Stomach smooth muscle (tissue), 2 donors: ENCODE data around the gene HMHB1.
"Not testable (repeated sequence)": the region's sequence is repeated elsewhere in the genome, so short reads cannot be mapped to it uniquely, and the experiment has no call there.

Experiments used
- H3K27ac ChIP-seq: one replicate; pipeline ENCODE4 v1.7.0; 2013; ENCODE audit warnings: mild to moderate bottlenecking, low read length, inconsistent platforms
- H3K27me3 ChIP-seq, 2 donors: one replicate each; pipeline ENCODE4 v1.7.0; 2013; ENCODE audit warnings: low read length in 2 of 2; ENCODE audit not compliant: insufficient read depth in 2 of 2, control insufficient read depth in 1 of 2
- H3K36me3 ChIP-seq, 2 donors: one replicate each; pipeline ENCODE4 v1.7.0; 2013; ENCODE audit warnings: low read length in 2 of 2; ENCODE audit not compliant: control insufficient read depth in 2 of 2, insufficient read depth in 2 of 2
- H3K4me1 ChIP-seq: one replicate; pipeline ENCODE4 v1.7.0; 2013; ENCODE audit warnings: low read length; ENCODE audit not compliant: control insufficient read depth, insufficient read depth
- H3K4me3 ChIP-seq, 2 donors: one replicate each; pipeline ENCODE4 v1.7.0; 2013; ENCODE audit warnings: low read length in 2 of 2
- H3K9ac ChIP-seq, 2 donors: one replicate each; pipeline ENCODE4 v1.7.0; 2013; ENCODE audit warnings: low read length in 2 of 2, mild to moderate bottlenecking in 1 of 2
- H3K9me3 ChIP-seq, 2 donors: one replicate each; pipeline ENCODE4 v1.7.0; 2013; ENCODE audit warnings: low read length in 2 of 2; ENCODE audit not compliant: control insufficient read depth in 2 of 2
- donor health status: healthy.
- donor health status: Pancreatic carcinoma.

The HMHB1 gene

GRCh38 chr5:143805861-143806260 is 6.1 kb upstream of the HMHB1 start:
- H3K4me3 ChIP-seq: no peak overlapping the region
- H3K9me3 ChIP-seq: no peaks in the 10 kb centered on the region
- no peaks in the 10 kb centered on the region for H3K36me3 ChIP-seq
- no peak overlapping the region for H3K27ac ChIP-seq
- H3K4me1 ChIP-seq: no peaks in the 10 kb centered on the region
- no peak overlapping the region for H3K9ac ChIP-seq
- H3K27me3 ChIP-seq: no peaks in the 10 kb centered on the region

- H3K9me3 ChIP-seq: no peaks in the 10 kb centered on the region
- no peak overlapping the region for H3K9ac ChIP-seq
- H3K27ac ChIP-seq: no peak overlapping the region
- no peaks in the 10 kb centered on the region for H3K27me3 ChIP-seq
- no peaks in the 10 kb centered on the region for H3K36me3 ChIP-seq
- no peak overlapping the region for H3K4me3 ChIP-seq
- no peaks in the 10 kb centered on the region for H3K4me1 ChIP-seq
Measured at GRCh38 chr5:143806579-143806978, 5.4 kb upstream of the HMHB1 start.

GRCh38 chr5:143807401-143807800 is 4.6 kb upstream of the HMHB1 start:
- Histone ChIP-seq H3K27ac (no peak overlapping the region), H3K36me3 (no peaks in the 10 kb centered on the region), H3K9me3 (no peaks in the 10 kb centered on the region), H3K27me3 (no peaks in the 10 kb centered on the region), H3K4me3 (no peak overlapping the region), H3K9ac (no peak overlapping the region), H3K4me1 (no peaks in the 10 kb centered on the region)

- H3K9me3 ChIP-seq, H3K9ac ChIP-seq, H3K27me3 ChIP-seq, H3K4me3 ChIP-seq, H3K4me1 ChIP-seq, H3K27ac ChIP-seq, H3K36me3 ChIP-seq: not testable (repeated sequence)
Measured at GRCh38 chr5:143816370-143816769, 4.4 kb downstream of the HMHB1 start.

- Histone ChIP-seq H3K9me3 (no peaks in the 10 kb centered on the region), H3K27me3 (no peaks in the 10 kb centered on the region), H3K9ac (no peak overlapping the region), H3K4me1 (no peaks in the 10 kb centered on the region), H3K4me3 (no peak overlapping the region), H3K36me3 (no peaks in the 10 kb centered on the region), H3K27ac (no peak overlapping the region)
Measured at GRCh38 chr5:143819716-143820115, 7.8 kb downstream of the HMHB1 start.

- H3K4me3 ChIP-seq: no peak overlapping the region
- H3K9me3 ChIP-seq: no peaks in the 10 kb centered on the region
- H3K27me3 ChIP-seq: no peaks in the 10 kb centered on the region
- H3K4me1 ChIP-seq: no peaks in the 10 kb centered on the region
- H3K36me3 ChIP-seq: no peaks in the 10 kb centered on the region
- no peak overlapping the region for H3K9ac ChIP-seq
- H3K27ac ChIP-seq: no peak overlapping the region
Measured at GRCh38 chr5:143820451-143820850, 8.5 kb downstream of the HMHB1 start.

- no peak overlapping the region for H3K4me3 ChIP-seq
Measured at GRCh38 chr5:143824851-143825720, 13.1 kb downstream of the HMHB1 start.

GRCh38 chr5:143826951-143827444 is 15.0 kb downstream of the HMHB1 start:
- Histone ChIP-seq H3K4me1 (no peaks in the 10 kb centered on the region), H3K27ac (no peak overlapping the region), H3K36me3 (no peaks in the 10 kb centered on the region), H3K4me3 (no peak overlapping the region), H3K9ac (no peak overlapping the region), H3K27me3 (no peaks in the 10 kb centered on the region), H3K9me3 (no peaks in the 10 kb centered on the region)

More at GRCh38 chr5:143824851-143825720, 13.1 kb downstream of the HMHB1 start:
- no peaks in the 10 kb centered on the region for H3K9me3 ChIP-seq
- H3K27ac ChIP-seq: no peak overlapping the region
- no peaks in the 10 kb centered on the region for H3K36me3 ChIP-seq
- H3K27me3 ChIP-seq: no peaks in the 10 kb centered on the region
- H3K9ac ChIP-seq: no peak overlapping the region
- no peaks in the 10 kb centered on the region for H3K4me1 ChIP-seq

GRCh38 chr5:143828710-143829109 is 16.7 kb downstream of the HMHB1 start:
- Histone ChIP-seq H3K9me3 (no peaks in the 10 kb centered on the region), H3K27ac (no peak overlapping the region), H3K4me3 (no peak overlapping the region), H3K36me3 (no peaks in the 10 kb centered on the region), H3K4me1 (no peaks in the 10 kb centered on the region), H3K9ac (no peak overlapping the region), H3K27me3 (no peaks in the 10 kb centered on the region)

GRCh38 chr5:143833177-143833576 is 21.2 kb downstream of the HMHB1 start:
- no peak overlapping the region for H3K27ac ChIP-seq
- H3K4me3 ChIP-seq: no peak overlapping the region
- H3K27me3 ChIP-seq: no peaks in the 10 kb centered on the region
- no peaks in the 10 kb centered on the region for H3K36me3 ChIP-seq
- H3K9ac ChIP-seq: no peak overlapping the region
- H3K9me3 ChIP-seq: no peaks in the 10 kb centered on the region
- H3K4me1 ChIP-seq: no peaks in the 10 kb centered on the region

- Histone ChIP-seq H3K27me3 (no peaks in the 10 kb centered on the region), H3K9ac (no peak overlapping the region), H3K4me1 (peaks cover 5% of the 10 kb centered on the region), H3K27ac (no peak overlapping the region), H3K9me3 (no peaks in the 10 kb centered on the region), H3K36me3 (no peaks in the 10 kb centered on the region), H3K4me3 (no peak overlapping the region)
Measured at GRCh38 chr5:143835251-143835650, 23.3 kb downstream of the HMHB1 start.
